ENCODE results near the gene CLEC16A.
A peak's percentile ranks its signal among the peaks of the same experiment; 100 is the strongest.

Gene CLEC16A

DNA sequence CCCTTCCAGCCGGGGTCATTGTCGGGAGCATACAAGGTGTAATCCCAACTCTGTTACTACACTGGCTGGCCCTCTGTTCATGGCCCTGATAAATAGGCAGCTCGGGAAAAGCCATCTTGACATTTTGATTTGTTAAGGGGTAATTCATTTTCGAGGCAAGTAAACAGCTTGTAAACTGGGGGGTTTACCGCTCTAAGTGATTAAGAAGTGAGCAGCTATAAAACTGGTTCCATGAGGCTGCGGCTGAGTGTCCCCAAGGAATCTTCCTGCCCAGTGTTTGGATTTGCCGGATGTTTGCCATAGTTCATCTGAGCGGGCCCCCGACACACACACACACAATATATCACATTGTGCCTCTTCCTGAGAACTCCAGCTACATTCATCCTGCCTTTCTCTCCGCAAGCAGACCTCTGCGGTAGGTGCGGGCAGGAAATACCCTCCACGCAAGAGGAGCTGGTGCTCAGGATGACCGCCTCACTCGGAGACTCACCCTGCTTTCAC is 219.4 kb downstream of the CLEC16A start:
- Histone ChIP-seq H2AFZ (ENCODE audit: low read depth, low read length) (no peak overlapping the region), H3K4me3 (ENCODE audit: low read depth in 1 of 2, low read length in 2 of 2) (no peak overlapping the region), H3K4me1 (ENCODE audit: insufficient read depth, low read length) (peaks cover 20% of the 10 kb centered on the region), H4K20me1 (ENCODE audit: insufficient read depth, low read length) (no peaks in the 10 kb centered on the region), H3K9ac (ENCODE audit: low read depth, low read length) (no peak overlapping the region), H3K79me2 (ENCODE audit: insufficient read depth, low read length) (no peaks in the 10 kb centered on the region), H3K27me3 (ENCODE audit: insufficient read depth, low read length, poor library complexity) (no peaks in the 10 kb centered on the region), H3K36me3 (ENCODE audit: insufficient read depth, low read length) (peaks cover 24% of the 10 kb centered on the region), H3K4me2 (ENCODE audit: insufficient read depth, low read length) (no peak overlapping the region), H3K9me3 (ENCODE audit: insufficient read depth, low read length, severe bottlenecking) (no peaks in the 10 kb centered on the region), H3K27ac (ENCODE audit: low read length) (peak overlapping the region; percentile 47; the same call in 1 of the 2 replicates)
- TF ChIP-seq, protein P1, sequence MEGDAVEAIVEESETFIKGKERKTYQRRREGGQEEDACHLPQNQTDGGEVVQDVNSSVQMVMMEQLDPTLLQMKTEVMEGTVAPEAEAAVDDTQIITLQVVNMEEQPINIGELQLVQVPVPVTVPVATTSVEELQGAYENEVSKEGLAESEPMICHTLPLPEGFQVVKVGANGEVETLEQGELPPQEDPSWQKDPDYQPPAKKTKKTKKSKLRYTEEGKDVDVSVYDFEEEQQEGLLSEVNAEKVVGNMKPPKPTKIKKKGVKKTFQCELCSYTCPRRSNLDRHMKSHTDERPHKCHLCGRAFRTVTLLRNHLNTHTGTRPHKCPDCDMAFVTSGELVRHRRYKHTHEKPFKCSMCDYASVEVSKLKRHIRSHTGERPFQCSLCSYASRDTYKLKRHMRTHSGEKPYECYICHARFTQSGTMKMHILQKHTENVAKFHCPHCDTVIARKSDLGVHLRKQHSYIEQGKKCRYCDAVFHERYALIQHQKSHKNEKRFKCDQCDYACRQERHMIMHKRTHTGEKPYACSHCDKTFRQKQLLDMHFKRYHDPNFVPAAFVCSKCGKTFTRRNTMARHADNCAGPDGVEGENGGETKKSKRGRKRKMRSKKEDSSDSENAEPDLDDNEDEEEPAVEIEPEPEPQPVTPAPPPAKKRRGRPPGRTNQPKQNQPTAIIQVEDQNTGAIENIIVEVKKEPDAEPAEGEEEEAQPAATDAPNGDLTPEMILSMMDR (IDR thresholded peaks at IDR 0.05; ENCODE audit: borderline replicate concordance, extremely low read depth, low read length, poor library complexity, severe bottlenecking): no peak
- no peak for TF ChIP-seq EZH2 (IDR thresholded peaks at IDR 0.05; ENCODE audit: borderline replicate concordance, low read depth, low read length, severe bottlenecking)
- no peak for DNase-seq
- no peak for ATAC-seq (ENCODE audit: insufficient read depth, low read depth)

DNA sequence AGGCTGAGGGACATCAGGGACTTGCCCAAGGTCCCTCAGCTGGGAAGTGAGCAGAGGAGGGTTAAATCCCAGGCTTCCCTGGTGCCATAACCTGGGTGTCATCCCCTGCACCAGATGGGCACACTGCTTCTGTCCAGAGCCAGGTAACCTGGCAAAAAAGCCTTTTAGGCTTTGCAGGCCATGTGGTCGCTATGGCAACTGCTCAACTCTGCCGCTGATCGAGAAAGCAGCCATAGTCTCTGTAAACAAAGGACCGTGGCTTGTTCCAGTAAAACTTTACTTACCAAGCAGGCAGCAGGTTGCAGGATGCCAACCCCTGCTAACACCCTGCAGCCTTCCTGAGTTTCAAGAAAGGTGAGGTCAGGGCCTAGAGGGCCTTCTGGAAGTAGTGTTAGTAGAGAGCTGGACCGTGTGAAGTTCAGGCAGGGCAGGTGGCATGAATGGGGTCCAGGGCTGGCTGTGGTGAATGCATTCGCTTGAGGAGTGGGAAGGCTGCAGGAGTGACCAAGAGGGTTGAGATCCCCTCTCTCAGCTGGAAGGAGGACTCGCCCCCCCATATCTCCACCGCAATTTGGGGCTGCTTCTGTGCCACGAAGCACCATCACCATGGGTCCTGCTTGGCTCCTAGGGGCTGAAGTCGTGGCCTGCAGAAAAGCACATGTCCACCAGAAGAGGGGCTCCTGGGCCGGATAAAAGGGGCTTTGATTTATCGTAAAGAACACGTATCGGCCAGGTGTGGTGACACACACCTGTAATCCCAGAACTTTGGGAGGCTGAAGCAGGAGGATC is 220.3 kb downstream of the CLEC16A start:
- Histone ChIP-seq H3K4me2 (ENCODE audit: insufficient read depth, low read length) (no peak overlapping the region), H3K79me2 (ENCODE audit: insufficient read depth, low read length) (no peaks in the 10 kb centered on the region), H3K27me3 (ENCODE audit: insufficient read depth, low read length, poor library complexity) (no peaks in the 10 kb centered on the region), H3K36me3 (ENCODE audit: insufficient read depth, low read length) (peaks cover 28% of the 10 kb centered on the region), H2AFZ (ENCODE audit: low read depth, low read length) (no peak overlapping the region), H4K20me1 (ENCODE audit: insufficient read depth, low read length) (no peaks in the 10 kb centered on the region), H3K4me1 (ENCODE audit: insufficient read depth, low read length) (peaks cover 13% of the 10 kb centered on the region; the same call in 1 of the 2 replicates), H3K27ac (ENCODE audit: low read length) (peak overlapping the region; percentile 47; the same call in 1 of the 2 replicates), H3K9me3 (ENCODE audit: insufficient read depth, low read length, severe bottlenecking) (no peaks in the 10 kb centered on the region), H3K4me3 (ENCODE audit: low read depth in 1 of 2, low read length in 2 of 2) (no peak overlapping the region), H3K9ac (ENCODE audit: low read depth, low read length) (no peak overlapping the region)
- no peak for ATAC-seq (ENCODE audit: insufficient read depth, low read depth)
- TF ChIP-seq, protein P1 (IDR thresholded peaks at IDR 0.05; ENCODE audit: borderline replicate concordance, extremely low read depth, low read length, poor library complexity, severe bottlenecking): no peak
- no peak for TF ChIP-seq EZH2 (IDR thresholded peaks at IDR 0.05; ENCODE audit: borderline replicate concordance, low read depth, low read length, severe bottlenecking)
- DNase-seq: no peak

DNA sequence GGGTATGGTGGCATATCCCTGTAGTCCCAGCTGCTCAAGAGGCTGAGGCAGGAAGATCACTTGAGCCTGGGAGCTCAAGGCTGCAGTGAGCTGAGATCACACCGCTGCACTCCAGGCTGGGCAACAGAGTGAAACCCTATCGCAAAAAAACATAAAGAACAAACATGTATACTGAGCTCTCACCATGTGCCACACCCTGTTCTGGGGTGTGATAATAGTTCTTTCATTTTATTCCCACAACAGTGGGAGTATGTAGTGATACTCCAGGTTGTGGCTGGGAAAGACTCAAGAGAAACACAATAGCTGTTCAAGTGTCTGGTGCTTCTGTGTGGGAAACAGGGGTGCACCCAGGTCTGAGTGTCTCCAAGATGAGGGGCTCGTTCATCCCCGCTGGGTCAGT is 221.0 kb downstream of the CLEC16A start:
- peaks cover 30% of the 10 kb centered on the region for H3K36me3 ChIP-seq (ENCODE audit: insufficient read depth, low read length)
- H2AFZ ChIP-seq (ENCODE audit: low read depth, low read length): no peak overlapping the region
- no peaks in the 10 kb centered on the region for H3K79me2 ChIP-seq (ENCODE audit: insufficient read depth, low read length)
- H3K9ac ChIP-seq (ENCODE audit: low read depth, low read length): no peak overlapping the region
- H3K4me3 ChIP-seq (ENCODE audit: low read depth in 1 of 2, low read length in 2 of 2): no peak overlapping the region
- H3K4me1 ChIP-seq (ENCODE audit: insufficient read depth, low read length): peaks cover 10% of the 10 kb centered on the region; the same call in 1 of the 2 replicates
- no peak overlapping the region for H3K27ac ChIP-seq (ENCODE audit: low read length)
- H3K9me3 ChIP-seq (ENCODE audit: insufficient read depth, low read length, severe bottlenecking): no peaks in the 10 kb centered on the region
- H4K20me1 ChIP-seq (ENCODE audit: insufficient read depth, low read length): no peaks in the 10 kb centered on the region
- H3K27me3 ChIP-seq (ENCODE audit: insufficient read depth, low read length, poor library complexity): no peaks in the 10 kb centered on the region
- TF ChIP-seq, protein P1 (IDR thresholded peaks at IDR 0.05; ENCODE audit: borderline replicate concordance, extremely low read depth, low read length, poor library complexity, severe bottlenecking): no peak
- no peak for TF ChIP-seq EZH2 (IDR thresholded peaks at IDR 0.05; ENCODE audit: borderline replicate concordance, low read depth, low read length, severe bottlenecking)
- DNase-seq: no peak
- no peak for ATAC-seq (ENCODE audit: insufficient read depth, low read depth)
- H3K4me2 ChIP-seq (ENCODE audit: insufficient read depth, low read length): no peak overlapping the region
